Uterus (tissue), 2 donors: Measurements from ENCODE around the gene DSN1.

Experiments used
- CTCF ChIP-seq, 4 experiments: fragments of 200-600 bp in 2 of 4; fragments of 450-650 bp in 2 of 4; sonication (generic) in 2 of 4; IDR thresholded peaks; one replicate each; pipeline ENCODE4 v1.5.1; 2016 to 2019; ENCODE audit warnings: antibody characterized with exemption in 4 of 4, mild to moderate bottlenecking in 2 of 4, moderate library complexity in 1 of 4
- POLR2A ChIP-seq, 2 donors: fragments of 450-650 bp; IDR thresholded peaks; one replicate each; pipeline ENCODE4 v1.6.1; 2016; ENCODE audit warnings: antibody characterized with exemption in 2 of 2, mild to moderate bottlenecking in 1 of 2, moderate library complexity in 1 of 2

GRCh38 chr20:36785308-36785707, 11.7 kb upstream of the DSN1 start:
- TF ChIP-seq CTCF (IDR thresholded peaks at IDR 0.05) (no peak), POLR2A (IDR thresholded peaks at IDR 0.05) (no peak)
